Natural killer cell (primary cell): ENCODE measurements around the gene CNTN2. TPM values are rescaled to one million over a fixed set of nuclear protein-coding genes. Genes with fewer than 3 reads are reported as not detected.

Experiments used
- ATAC-seq, 3 donors: fragments of 150-1000 bp in 2 of 3; fragments of 200-7000 bp in 1 of 3; cut with Tn5 transposase; 1 replicate in 1 of 3; 2 replicates in 2 of 3; pipeline ENCODE4 v1.10.0; 2021; ENCODE audit warnings: mild to moderate bottlenecking in 2 of 3, moderate library complexity in 2 of 3
- DNase-seq, 2 donors: peaks; one replicate each; pipeline versions ENCODE4 v3.0.0 to v3.0.0-alpha.2; 2013 to 2021; ENCODE audit warnings: mixed read lengths in 1 of 2
- H3K27ac ChIP-seq: one replicate; pipeline ENCODE4 v1.5.1; 2013; ENCODE audit warnings: mild to moderate bottlenecking, low read length
- H3K27me3 ChIP-seq: one replicate; pipeline ENCODE4 v1.6.1; 2013; ENCODE audit warnings: low read length; ENCODE audit not compliant: control insufficient read depth, insufficient read depth
- H3K36me3 ChIP-seq: one replicate; pipeline ENCODE4 v1.6.1; 2013; ENCODE audit warnings: low read length; ENCODE audit not compliant: control insufficient read depth, insufficient read depth
- H3K4me1 ChIP-seq: one replicate; pipeline ENCODE4 v1.6.1; 2013; ENCODE audit warnings: low read length; ENCODE audit not compliant: control insufficient read depth, insufficient read depth
- H3K4me3 ChIP-seq: one replicate; pipeline ENCODE4 v1.5.1; 2013; ENCODE audit warnings: low read length
- H3K9me3 ChIP-seq: one replicate; pipeline ENCODE4 v1.6.1; 2013; ENCODE audit warnings: low read length; ENCODE audit not compliant: control insufficient read depth, insufficient read depth
- H3K27ac Mint-ChIP-seq, 2 donors: one replicate each; pipeline ENCODE4 v1.8.0; 2022; ENCODE audit warnings: mild to moderate bottlenecking in 2 of 2, mixed read lengths in 2 of 2, moderate library complexity in 1 of 2
- H3K27me3 Mint-ChIP-seq, 2 donors: one replicate each; pipeline ENCODE4 v1.8.0; 2022; ENCODE audit warnings: low read depth in 2 of 2, mixed read lengths in 2 of 2
- H3K36me3 Mint-ChIP-seq: one replicate; pipeline ENCODE4 v1.8.0; 2022; ENCODE audit warnings: mixed read lengths
- H3K4me1 Mint-ChIP-seq, 2 donors: one replicate each; pipeline ENCODE4 v1.8.0; 2022; ENCODE audit warnings: mixed read lengths in 2 of 2
- H3K4me3 Mint-ChIP-seq: one replicate; pipeline ENCODE4 v1.8.0; 2022; ENCODE audit warnings: mild to moderate bottlenecking, moderate library complexity, mixed read lengths
- H3K9me3 Mint-ChIP-seq, 2 donors: one replicate each; pipeline ENCODE4 v1.8.0; 2022; ENCODE audit warnings: mixed read lengths in 2 of 2
- WGBS: methylation state at CpG from one replicate; pipeline ENCODE4 v1.1.7; 2013; ENCODE audit warnings: missing lambda C conversion rate; ENCODE audit not compliant: insufficient coverage; 5-methylcytosine and 5-hydroxymethylcytosine counted together
- intact Hi-C: fragments of 100-400 bp; cut with micrococcal nuclease; formaldehyde crosslinking; loops from one replicate; pipeline ENCODE4 v1.14.2; 2022
- total RNA-seq, 4 donors: library from RNA; stranded (reverse); fragments of 120-200 nt in 1 of 4; gene quantifications; one replicate each; pipeline versions ENCODE4 v1.2.3 to v1.2.4, GENCODE V29; 2013 to 2022
- TF ChIP-seq, protein P1 (sequence below): fragments of 200-600 bp; IDR thresholded peaks from one replicate; pipeline ENCODE4 v1.8.0; 2022; ENCODE audit warnings: antibody characterized with exemption

CNTN2 gene
- total RNA-seq, 3 donors from 2014 or later (not counting 1 experiment from before 2014, with no cell fraction given) = not detected

DNA sequence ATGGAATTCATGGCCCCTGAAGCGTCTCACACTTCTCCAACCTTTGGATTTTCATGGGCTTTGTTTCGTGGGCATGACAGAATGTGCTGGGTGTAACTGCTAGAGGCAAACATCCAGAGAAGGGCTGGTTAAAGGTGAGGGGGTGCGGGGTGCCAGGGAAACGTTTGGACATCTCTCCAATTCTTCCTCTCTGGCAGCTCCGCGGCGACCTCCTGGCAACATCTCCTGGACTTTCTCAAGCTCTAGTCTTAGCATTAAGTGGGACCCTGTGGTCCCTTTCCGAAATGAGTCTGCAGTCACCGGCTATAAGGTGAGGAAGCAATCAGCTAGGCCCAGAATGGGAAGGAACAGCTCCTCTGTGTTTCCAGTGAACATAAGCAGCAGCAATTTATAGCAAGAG, 29.3 kb downstream of the CNTN2 start:
- Mint-ChIP-seq H3K27me3 (no peaks in the 10 kb centered on the region), H3K36me3 (no peaks in the 10 kb centered on the region), H3K4me1 (no peaks in the 10 kb centered on the region), H3K9me3 (no peaks in the 10 kb centered on the region), H3K27ac (no peak overlapping the region), H3K4me3 (no peak overlapping the region)
- no peaks in the 10 kb centered on the region for H3K27me3 ChIP-seq
- no peaks in the 10 kb centered on the region for H3K36me3 ChIP-seq
- TF ChIP-seq, protein P1, sequence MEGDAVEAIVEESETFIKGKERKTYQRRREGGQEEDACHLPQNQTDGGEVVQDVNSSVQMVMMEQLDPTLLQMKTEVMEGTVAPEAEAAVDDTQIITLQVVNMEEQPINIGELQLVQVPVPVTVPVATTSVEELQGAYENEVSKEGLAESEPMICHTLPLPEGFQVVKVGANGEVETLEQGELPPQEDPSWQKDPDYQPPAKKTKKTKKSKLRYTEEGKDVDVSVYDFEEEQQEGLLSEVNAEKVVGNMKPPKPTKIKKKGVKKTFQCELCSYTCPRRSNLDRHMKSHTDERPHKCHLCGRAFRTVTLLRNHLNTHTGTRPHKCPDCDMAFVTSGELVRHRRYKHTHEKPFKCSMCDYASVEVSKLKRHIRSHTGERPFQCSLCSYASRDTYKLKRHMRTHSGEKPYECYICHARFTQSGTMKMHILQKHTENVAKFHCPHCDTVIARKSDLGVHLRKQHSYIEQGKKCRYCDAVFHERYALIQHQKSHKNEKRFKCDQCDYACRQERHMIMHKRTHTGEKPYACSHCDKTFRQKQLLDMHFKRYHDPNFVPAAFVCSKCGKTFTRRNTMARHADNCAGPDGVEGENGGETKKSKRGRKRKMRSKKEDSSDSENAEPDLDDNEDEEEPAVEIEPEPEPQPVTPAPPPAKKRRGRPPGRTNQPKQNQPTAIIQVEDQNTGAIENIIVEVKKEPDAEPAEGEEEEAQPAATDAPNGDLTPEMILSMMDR = no peak
- no peak for ATAC-seq
- 86% methylated on average over 9 of the region's 9 CpGs for WGBS
- no peak overlapping the region for H3K27ac ChIP-seq
- no peaks in the 10 kb centered on the region for H3K9me3 ChIP-seq
- intact Hi-C loops = no loop called here
- no peaks in the 10 kb centered on the region for H3K4me1 ChIP-seq
- no peak for DNase-seq
- H3K4me3 ChIP-seq = no peak overlapping the region

DNA sequence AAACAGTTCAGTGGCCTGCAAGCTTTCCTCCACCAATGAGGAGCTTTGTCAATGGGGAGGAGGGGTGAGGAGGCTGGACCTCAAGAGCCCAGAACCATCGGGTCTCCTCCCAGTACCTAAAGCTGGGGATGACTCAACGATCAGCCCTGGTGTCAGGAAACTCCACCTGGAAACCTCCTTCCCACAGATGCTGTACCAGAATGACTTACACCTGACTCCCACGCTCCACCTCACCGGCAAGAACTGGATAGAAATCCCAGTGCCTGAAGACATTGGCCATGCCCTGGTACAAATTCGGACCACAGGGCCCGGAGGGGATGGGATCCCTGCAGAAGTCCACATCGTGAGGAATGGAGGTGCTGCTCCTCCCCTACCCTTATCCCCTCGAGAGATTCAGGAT, 29.9 kb downstream of the CNTN2 start:
- ATAC-seq (no peak), DNase-seq (no peak)
- TF ChIP-seq, protein P1 = no peak
- no peaks in the 10 kb centered on the region for H3K36me3 ChIP-seq
- no peak overlapping the region for H3K27ac Mint-ChIP-seq
- H3K9me3 Mint-ChIP-seq = no peaks in the 10 kb centered on the region
- no peaks in the 10 kb centered on the region for H3K9me3 ChIP-seq
- no peak overlapping the region for H3K4me3 Mint-ChIP-seq
- no peak overlapping the region for H3K4me3 ChIP-seq
- H3K27me3 ChIP-seq = no peaks in the 10 kb centered on the region
- no peak overlapping the region for H3K27ac ChIP-seq
- intact Hi-C loops = no loop called here
- 90% methylated on average over 8 of the region's 8 CpGs for WGBS
- peaks cover 3 to 5% of the 10 kb centered on the region in 2 donors for H3K4me1 Mint-ChIP-seq
- no peaks in the 10 kb centered on the region for H3K27me3 Mint-ChIP-seq
- no peaks in the 10 kb centered on the region for H3K36me3 Mint-ChIP-seq
- H3K4me1 ChIP-seq = no peaks in the 10 kb centered on the region

DNA sequence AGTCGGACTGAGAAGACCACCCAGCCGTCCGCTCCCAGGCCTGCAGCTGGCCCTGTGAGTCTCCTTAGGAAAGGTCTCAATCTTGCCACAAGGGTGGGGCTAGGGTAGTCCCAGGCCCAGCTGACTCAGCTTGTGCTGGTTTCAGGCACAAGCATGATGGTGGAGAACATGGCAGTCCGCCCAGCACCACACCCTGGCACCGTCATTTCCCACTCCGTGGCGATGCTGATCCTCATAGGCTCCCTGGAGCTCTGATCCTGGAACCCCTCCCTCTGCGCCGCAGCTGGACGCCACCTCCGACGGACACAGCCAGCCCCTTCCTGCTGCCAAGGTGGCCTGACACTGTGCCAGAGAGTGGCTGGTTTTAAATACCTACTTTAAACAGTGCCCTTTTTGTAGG, 30.5 kb downstream of the CNTN2 start:
- H3K4me3 Mint-ChIP-seq = no peak overlapping the region

DNA sequence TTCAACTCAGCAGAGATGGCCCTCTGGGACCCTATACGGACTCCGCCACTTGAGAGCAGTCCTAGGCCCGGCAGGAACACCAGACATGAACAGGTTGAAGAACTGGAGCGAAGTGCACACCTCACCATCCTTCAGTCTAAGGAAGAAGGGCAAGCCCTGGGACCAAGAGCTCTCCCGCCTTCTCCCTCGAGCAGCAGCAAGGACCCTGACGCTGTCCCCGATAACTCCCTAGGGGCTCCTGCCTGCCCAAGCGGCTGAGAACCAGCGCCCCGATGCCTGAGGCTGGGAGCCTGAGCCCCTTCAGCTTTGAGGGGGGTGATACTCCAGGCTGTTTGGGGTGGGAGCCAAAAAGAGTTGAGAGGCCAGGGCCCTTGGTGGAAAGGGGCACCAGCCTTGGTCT, 31.1 kb downstream of the CNTN2 start:
- TF ChIP-seq, protein P1 = no peak

More for the DNA sequence above, 30.5 kb downstream of the CNTN2 start:
- TF ChIP-seq, protein P1 = no peak
- no peaks in the 10 kb centered on the region for H3K9me3 Mint-ChIP-seq
- Histone ChIP-seq H3K27me3 (no peaks in the 10 kb centered on the region), H3K27ac (no peak overlapping the region), H3K4me1 (no peaks in the 10 kb centered on the region), H3K4me3 (no peak overlapping the region), H3K36me3 (no peaks in the 10 kb centered on the region), H3K9me3 (no peaks in the 10 kb centered on the region)
- DNase-seq (no peak), ATAC-seq (no peak)
- intact Hi-C loops = no loop called here
- peaks cover 6 to 8% of the 10 kb centered on the region in 2 donors for H3K4me1 Mint-ChIP-seq
- H3K27ac Mint-ChIP-seq = no peak overlapping the region
- no peaks in the 10 kb centered on the region for H3K36me3 Mint-ChIP-seq
- 94% methylated on average over 12 of the region's 12 CpGs for WGBS
- no peaks in the 10 kb centered on the region for H3K27me3 Mint-ChIP-seq

More for the DNA sequence above, 31.1 kb downstream of the CNTN2 start:
- Mint-ChIP-seq H3K27ac (no peak overlapping the region), H3K27me3 (no peaks in the 10 kb centered on the region), H3K4me3 (no peak overlapping the region), H3K4me1 (peaks cover 6 to 8% of the 10 kb centered on the region in 2 donors), H3K9me3 (no peaks in the 10 kb centered on the region), H3K36me3 (no peaks in the 10 kb centered on the region)
- Histone ChIP-seq H3K4me3 (no peak overlapping the region), H3K36me3 (no peaks in the 10 kb centered on the region), H3K9me3 (no peaks in the 10 kb centered on the region), H3K27ac (no peak overlapping the region), H3K27me3 (no peaks in the 10 kb centered on the region), H3K4me1 (no peaks in the 10 kb centered on the region)
- ATAC-seq = no peak
- intact Hi-C loops = no loop called here
- 95% methylated on average over 11 of the region's 11 CpGs for WGBS
- DNase-seq = no peak
